ENCODE results near the gene SLC22A3. TPM values are rescaled to one million over a fixed set of nuclear protein-coding genes. Genes with fewer than 3 reads are reported as not detected.

The SLC22A3 gene
- total and polyA plus RNA-seq, 4 donors = 9.5 to 65.0 (median 33.3) TPM

- no peak for TF ChIP-seq CTCF (IDR thresholded peaks at IDR 0.05; ENCODE audit: control extremely low read depth, extremely low read depth)
- Histone ChIP-seq H3K4me1 (ENCODE audit: control insufficient read depth in 5 of 5, insufficient read depth in 5 of 5, low read length in 5 of 5) (peaks cover 0 to 7% (median 0%) of the 10 kb centered on the region in 5 donors), H3K27me3 (ENCODE audit: control insufficient read depth in 3 of 3, insufficient read depth in 3 of 3, low read length in 2 of 3) (no peaks in the 10 kb centered on the region), H3K9ac (ENCODE audit: insufficient read depth in 1 of 2, low read length in 2 of 2) (no peak overlapping the region), H3K4me3 (no peak overlapping the region), H3K36me3 (ENCODE audit: control insufficient read depth in 4 of 4, insufficient read depth in 4 of 4, low read length in 4 of 4) (no peaks in the 10 kb centered on the region), H3K9me3 (ENCODE audit: control insufficient read depth in 4 of 4, insufficient read depth in 3 of 4, low read length in 3 of 4) (peaks cover 0 to 2% (median 0%) of the 10 kb centered on the region in 4 donors), H3K27ac (ENCODE audit: low read depth in 1 of 2, low read length in 1 of 2) (no peak overlapping the region)
- DNase-seq (no peak), ATAC-seq (ENCODE audit: insufficient read depth, low FRiP score) (no peak)
- 78 to 83% methylated on average over 6 of the region's 6 CpGs for WGBS, 2 donors
Observed at GRCh38 chr6:160454303-160454702, 106.1 kb downstream of the SLC22A3 start.

GRCh38 chr6:160455081-160455480, 106.9 kb downstream of the SLC22A3 start:
- Histone ChIP-seq H3K36me3 (ENCODE audit: control insufficient read depth in 4 of 4, insufficient read depth in 4 of 4, low read length in 4 of 4) (no peaks in the 10 kb centered on the region), H3K9ac (ENCODE audit: insufficient read depth in 1 of 2, low read length in 2 of 2) (no peak overlapping the region), H3K9me3 (ENCODE audit: control insufficient read depth in 4 of 4, insufficient read depth in 3 of 4, low read length in 3 of 4) (peaks cover 0 to 2% (median 0%) of the 10 kb centered on the region in 4 donors), H3K27ac (ENCODE audit: low read depth in 1 of 2, low read length in 1 of 2) (no peak overlapping the region), H3K27me3 (ENCODE audit: control insufficient read depth in 3 of 3, insufficient read depth in 3 of 3, low read length in 2 of 3) (no peaks in the 10 kb centered on the region), H3K4me3 (no peak overlapping the region), H3K4me1 (ENCODE audit: control insufficient read depth in 5 of 5, insufficient read depth in 5 of 5, low read length in 5 of 5) (peaks cover 0 to 7% (median 0%) of the 10 kb centered on the region in 5 donors)
- no peak for ATAC-seq (ENCODE audit: insufficient read depth, low FRiP score)
- no peak for DNase-seq
- 65 to 78% methylated on average over 6 of the region's 6 CpGs for WGBS, 2 donors
- no peak for TF ChIP-seq CTCF (IDR thresholded peaks at IDR 0.05; ENCODE audit: control extremely low read depth, extremely low read depth)

- TF ChIP-seq CTCF (IDR thresholded peaks at IDR 0.05; ENCODE audit: control extremely low read depth, extremely low read depth) = peak; percentile 83
- Histone ChIP-seq H3K4me1 (ENCODE audit: control insufficient read depth in 5 of 5, insufficient read depth in 5 of 5, low read length in 5 of 5) (peaks cover 0 to 7% (median 0%) of the 10 kb centered on the region in 5 donors), H3K4me3 (no peak overlapping the region), H3K27me3 (ENCODE audit: control insufficient read depth in 3 of 3, insufficient read depth in 3 of 3, low read length in 2 of 3) (no peaks in the 10 kb centered on the region), H3K9me3 (ENCODE audit: control insufficient read depth in 4 of 4, insufficient read depth in 3 of 4, low read length in 3 of 4) (peaks cover 0 to 2% (median 0%) of the 10 kb centered on the region in 4 donors), H3K9ac (ENCODE audit: insufficient read depth in 1 of 2, low read length in 2 of 2) (peak overlapping the region in 1 of 2 donors; percentile 51), H3K27ac (ENCODE audit: low read depth in 1 of 2, low read length in 1 of 2) (no peak overlapping the region), H3K36me3 (ENCODE audit: control insufficient read depth in 4 of 4, insufficient read depth in 4 of 4, low read length in 4 of 4) (no peaks in the 10 kb centered on the region)
- peak; percentile 76 to 79 (median 78) for DNase-seq
- ATAC-seq (ENCODE audit: insufficient read depth, low FRiP score) = peak; percentile 81
- 23 to 28% methylated on average over 11 of the region's 11 CpGs for WGBS, 2 donors
Observed at GRCh38 chr6:160455541-160456213, 107.5 kb downstream of the SLC22A3 start.

Data from lung (tissue), 12 donors.